HG02763 (cell line): ENCODE data around the gene CD302.
"Not testable (repeated sequence)": the region's sequence is repeated elsewhere in the genome, so short reads cannot be mapped to it uniquely, and the experiment has no call there.

Source experiments
- ATAC-seq: cut with Tn5 transposase; IDR thresholded peaks from one replicate; pipeline ENCODE4 v1.9.1; 2021; ENCODE audit warnings: mild to moderate bottlenecking, moderate library complexity; ENCODE audit not compliant: unreplicated experiment

Gene CD302

DNA sequence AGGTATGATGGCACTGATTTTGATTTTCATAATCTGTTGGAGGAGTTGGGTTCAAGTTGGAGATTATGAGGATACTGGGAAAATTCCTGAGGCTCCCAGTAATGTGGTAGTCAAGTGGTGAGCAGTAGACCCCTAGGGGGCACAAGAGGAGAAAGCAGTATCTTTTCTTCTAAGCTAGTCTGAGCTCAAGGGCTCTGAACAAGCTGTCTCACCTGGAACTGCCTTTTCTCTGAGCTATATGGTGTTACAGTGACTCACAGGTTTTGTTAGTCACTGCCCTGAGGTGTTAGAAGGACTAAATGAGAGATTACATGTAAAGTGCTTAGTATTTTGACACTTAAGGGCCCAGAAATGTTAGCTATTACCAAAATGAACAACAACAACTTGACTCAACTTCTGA lies 42.2 kb downstream of the CD302 start:
- no peak for ATAC-seq

- ATAC-seq = no peak
Observed at GRCh38 chr2:159755014-159755413, 43.0 kb downstream of the CD302 start.

- no peak for ATAC-seq
Observed at GRCh38 chr2:159753797-159754196, 44.2 kb downstream of the CD302 start.

DNA sequence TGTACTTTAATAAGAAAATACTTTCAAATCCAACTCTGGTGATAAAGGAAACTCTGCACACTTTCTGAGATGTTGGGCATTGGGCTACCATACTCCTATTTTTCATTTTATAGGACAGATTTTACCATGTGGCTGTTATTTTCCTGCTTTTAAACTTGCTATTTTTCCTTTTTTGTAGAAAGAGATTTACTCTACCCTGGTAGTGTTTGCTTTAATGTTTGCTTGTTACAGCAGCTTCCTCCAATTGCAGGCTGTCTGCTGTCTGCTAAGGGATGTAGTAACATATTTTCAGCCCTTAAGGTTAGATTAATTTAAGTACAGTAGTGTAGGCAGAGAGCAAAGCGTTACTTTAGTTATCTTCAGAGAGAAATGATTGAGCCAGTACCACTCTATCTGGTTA lies 47.1 kb downstream of the CD302 start:
- ATAC-seq = no peak

GRCh38 chr2:159748089-159748488 lies 49.9 kb downstream of the CD302 start:
- no peak for ATAC-seq

DNA sequence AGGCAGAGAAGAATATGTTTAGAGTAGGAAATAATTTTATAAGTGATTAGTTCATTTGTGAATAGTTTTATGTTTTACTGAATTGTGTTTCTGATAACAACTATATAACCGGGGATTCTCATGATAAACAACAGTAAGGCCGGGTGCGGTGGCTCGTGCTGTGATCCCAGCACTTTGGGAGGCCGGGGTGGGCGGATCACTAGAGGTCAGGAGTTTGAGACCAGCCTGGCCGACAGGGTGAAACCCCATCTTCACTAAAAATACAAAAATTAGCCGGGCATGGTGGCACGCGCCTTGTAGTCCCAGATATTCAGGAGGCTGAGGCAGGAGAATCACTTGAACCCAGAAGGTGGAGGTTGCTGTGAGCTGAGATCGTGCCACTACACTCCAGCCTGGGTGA lies 52.8 kb downstream of the CD302 start:
- not testable (repeated sequence) for ATAC-seq

DNA sequence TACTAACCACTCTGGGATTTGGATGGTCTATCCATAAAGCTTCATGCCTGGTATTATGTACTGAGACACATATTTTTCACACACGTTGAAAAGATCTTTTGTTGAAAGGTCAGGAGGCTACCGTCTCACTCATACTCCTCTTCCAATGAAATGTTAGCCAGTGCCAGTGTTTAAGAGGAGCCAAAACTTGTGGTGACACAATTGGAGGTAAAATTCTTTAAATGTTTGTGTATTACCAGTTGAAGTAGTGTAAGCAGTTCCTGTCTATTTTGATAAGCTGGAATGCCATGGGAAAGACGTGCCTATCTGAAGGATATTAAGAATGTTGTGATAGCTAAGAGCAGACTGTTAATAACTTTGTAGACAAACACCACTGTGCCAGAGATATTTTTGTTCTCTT lies 53.6 kb downstream of the CD302 start:
- no peak for ATAC-seq

DNA sequence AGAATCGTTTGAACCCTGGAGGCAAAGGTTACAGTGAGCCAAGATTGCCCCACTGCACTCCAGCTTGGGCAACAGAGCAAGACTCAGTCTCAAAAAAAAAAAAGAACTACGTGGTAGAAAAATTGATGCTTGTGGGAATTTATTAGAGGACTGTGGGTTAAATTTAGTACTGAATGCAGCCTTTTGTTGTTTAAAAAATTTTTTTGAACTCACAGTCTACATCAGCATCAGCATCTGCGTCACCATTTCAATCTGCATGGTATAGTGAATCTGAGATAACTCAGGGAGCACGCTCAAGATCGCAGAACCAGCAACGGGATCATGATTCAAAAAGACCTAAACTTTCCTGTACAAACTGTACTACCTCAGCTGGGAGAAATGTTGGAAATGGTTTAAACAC lies 55.2 kb downstream of the CD302 start:
- no peak for ATAC-seq

DNA sequence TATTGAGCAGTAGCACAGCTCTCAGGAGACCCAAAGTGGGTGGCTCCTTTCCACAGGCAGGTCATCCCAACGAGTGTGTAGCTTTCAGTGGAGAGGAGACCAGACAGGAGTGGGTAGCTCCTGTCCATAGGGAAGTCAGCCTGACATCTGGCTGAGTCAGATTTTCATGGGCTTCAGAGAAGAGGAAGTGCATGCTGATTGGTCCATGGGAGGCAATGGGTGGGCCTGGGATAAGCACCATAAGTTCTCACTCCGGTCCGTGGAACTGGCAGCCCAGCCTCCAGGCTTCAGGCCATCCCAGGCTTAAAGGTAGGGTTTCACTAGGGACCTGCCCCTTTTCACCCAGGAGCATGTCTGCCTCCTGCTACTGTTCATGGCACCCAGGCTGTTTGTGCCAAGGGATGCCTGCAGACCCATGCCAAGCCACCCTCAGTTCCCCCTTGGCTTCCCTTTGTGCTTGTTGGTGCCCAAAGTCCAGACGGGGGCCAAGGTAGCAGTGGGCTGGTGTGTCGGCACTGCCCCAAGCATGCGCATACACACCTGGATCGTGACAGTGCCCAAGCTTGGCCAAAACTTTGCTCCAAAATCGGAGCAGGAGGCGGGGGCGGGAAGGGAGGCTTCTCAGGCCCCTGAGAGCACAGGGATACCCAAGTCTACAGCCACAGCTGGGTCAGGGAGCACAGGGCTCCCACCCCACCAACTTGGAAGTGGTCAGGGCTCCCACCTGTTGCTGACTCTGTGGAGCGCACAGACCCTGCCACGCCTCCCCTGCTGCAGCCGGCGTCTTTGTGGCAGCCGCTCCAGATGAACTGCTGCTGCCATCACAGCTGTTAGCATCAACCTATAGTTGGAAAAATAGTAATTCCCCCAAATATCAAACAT lies 59.3 kb downstream of the CD302 start:
- no peak for ATAC-seq

DNA sequence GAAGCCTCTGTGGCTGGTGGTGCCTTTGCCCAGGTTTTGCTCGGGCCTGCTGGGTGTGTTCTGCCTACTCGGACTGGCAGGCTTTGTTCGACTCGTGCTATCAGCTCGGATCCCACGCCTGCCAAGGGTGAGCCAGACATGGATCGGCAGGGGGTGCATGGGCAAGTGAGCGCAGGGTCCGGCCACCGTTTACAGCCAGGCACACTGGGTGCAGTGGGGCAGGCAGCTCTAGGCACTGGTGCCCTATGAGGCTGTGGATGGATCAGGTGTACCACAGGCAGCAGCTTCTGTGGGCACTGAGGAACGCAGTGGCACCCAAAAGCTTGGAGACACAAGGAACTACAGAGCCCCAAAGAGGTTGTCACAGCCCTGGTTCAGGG lies 60.1 kb downstream of the CD302 start:
- no peak for ATAC-seq

DNA sequence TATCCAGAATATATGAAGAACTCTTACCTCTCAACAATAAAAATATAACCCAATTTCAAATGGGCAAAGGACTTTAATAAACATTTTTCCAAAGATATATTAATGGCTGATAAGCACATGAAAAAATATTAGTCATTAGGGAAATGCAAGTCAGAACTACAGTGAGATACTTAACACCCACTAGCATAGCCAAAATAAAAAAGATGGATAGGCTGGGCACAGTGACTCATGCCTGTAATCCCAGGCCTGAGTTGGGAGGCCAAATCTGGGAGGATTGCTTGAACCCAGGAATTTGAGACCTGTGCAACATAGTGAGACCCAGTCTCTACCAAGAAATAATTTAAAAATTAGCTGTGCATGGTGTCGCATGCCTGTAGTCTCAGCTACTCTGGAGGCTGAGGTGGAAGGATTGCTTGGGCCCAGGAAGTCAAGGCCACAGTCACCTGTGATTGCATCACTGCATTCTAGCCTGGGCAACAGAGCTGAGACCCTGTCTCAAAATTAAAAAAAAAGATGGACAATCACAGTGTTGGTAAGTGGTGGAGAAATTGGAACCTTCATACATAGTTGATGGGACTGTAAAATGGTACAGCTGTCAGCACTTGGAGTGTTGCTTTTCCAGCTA lies 60.6 kb downstream of the CD302 start:
- no peak for ATAC-seq

GRCh38 chr2:159736048-159736447 lies 62.0 kb downstream of the CD302 start:
- ATAC-seq = no peak

DNA sequence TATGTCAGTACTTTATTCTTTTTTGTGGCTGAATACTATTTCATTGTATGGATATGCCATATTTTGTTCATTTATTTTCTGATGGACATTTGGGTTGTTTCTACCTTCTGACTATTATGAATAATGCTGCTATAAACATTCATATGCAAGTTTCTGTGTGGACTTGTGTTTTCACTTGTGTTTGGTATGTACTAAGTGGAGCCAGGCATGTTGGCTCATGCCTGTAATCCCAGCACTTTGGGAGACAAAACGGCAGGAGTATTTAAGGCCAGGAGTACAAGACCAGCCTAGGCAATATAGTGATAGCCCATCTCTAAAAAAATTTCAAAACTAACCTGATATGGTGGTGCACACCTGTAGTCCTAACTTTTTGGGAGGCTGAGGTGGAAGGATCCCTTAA lies 62.4 kb downstream of the CD302 start:
- ATAC-seq = no peak

DNA sequence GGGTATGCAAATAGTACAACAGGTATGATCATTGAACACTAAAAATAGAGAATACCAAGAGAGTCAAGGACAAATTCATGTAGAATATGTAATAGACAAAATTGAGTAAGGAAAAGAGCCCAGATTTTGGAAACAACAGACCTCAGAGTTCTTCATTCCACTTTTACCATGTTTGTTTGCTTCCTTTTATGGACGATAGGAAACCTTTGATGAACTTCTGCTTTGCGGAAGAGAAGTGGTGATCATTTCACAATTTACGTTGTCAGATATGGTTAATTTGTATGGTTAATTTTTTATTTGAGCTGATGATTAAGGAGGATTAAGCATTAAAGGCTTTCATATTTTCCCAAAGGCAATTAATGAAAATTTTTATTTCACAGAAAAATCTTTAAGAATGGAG lies 69.4 kb downstream of the CD302 start:
- no peak for ATAC-seq

DNA sequence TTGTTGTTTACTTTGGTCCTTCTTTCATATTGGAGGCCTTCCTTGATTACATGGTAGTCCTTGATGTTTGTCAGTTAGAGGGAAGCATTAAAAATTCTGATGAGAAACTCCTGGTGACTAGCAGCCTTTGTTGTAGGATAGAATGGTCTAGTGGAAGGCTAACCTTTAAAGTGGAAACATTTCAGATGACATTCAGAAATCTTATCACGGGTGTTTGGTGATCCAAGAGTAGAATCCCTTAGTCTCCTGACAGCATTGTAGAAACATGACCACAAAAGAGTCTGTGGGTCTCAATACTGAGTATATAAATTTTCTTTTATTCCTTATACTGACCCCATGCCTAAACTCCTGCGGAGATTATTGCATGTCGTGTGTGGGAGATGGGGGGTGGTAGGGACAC lies 72.3 kb downstream of the CD302 start:
- no peak for ATAC-seq

DNA sequence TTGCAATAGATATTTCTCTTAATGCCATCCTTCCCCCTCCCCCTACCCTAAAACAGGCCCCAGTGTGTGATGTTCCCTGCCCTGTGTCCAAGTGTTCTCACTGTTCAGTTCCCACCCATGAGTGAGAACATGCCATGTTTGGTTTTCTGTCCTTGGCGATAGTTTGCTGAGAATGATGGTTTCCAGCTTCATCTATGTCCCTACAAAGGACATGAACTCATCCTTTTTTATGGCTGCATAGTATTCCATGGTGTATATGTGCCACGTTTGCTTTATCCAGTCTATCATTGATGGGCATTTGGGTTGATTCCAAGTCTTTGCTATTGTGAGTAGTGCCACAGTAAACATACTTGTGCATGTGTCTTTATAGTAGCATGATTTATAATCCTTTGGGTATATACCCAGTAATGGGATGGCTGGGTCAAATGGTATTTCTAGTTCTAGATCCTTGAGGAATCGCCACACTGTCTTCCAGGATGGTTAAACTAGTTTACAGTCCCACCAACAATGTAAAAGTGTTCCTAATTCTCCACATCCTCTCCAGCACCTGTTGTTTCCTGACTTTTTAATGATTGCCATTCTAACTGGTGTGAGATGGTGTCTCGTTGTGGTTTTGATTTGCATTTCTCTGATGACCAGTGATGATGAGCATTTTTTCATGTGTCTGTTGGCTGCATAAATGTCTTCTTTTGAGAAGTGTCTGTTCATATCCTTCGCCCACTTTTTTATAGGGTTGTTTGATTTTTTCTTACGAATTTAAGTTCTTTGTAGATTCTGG lies 73.0 kb downstream of the CD302 start:
- not testable (repeated sequence) for ATAC-seq

DNA sequence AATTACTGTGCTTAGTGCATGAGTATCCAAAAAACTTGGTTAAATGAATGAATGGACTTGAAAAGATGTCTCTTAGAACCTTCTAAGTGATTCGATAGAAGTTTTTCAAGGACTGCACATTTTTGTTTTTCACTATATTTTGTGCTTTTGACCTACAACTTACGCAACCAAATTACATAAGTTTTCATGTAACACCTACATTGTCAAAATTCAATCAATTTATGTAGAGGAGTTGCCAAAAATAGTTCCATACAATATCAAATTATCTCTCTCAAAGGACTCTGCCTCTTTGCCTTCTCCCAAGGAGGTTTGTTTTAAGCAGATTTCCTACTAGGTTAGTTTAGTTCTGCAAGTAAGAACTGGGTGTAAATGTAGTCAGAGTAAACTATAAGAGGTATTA lies 75.4 kb downstream of the CD302 start:
- ATAC-seq = no peak

DNA sequence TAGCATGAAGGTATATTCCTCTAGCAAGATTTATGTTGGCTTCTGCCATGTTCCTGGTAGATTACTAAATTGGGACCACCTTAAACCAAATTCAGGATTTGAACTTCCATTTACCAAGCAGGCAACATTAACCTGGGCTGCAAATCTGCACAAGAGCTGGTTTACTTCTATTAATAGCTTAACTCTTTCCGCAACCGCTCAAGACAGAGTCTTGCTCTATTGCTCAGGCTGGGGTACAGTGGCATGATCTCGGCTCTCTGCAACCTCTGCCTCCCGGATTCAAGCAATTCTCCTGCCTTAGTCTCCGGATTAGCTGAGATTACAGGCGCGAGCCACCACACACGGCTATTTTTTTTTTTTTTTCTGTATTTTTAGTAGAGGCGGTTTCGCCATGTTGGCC lies 77.3 kb downstream of the CD302 start:
- no peak for ATAC-seq
